Activated naive CD4-positive, alpha-beta T cell treated with anti-CD3 and anti-CD28 coated beads for 36 hours (primary cell): Measurements from ENCODE around the gene MPRIP. TPM values are rescaled to one million over a fixed set of nuclear protein-coding genes. Genes with fewer than 3 reads are reported as not detected.

Source experiments
- CTCF ChIA-PET: fragments of 350-600 bp; sonication (Branson Sonifier 250); formaldehyde crosslinking; loops from one replicate; lab custom pipeline; 2021; ENCODE audit warnings: antibody characterized with exemption; lab: Charles Lee
- DNase-seq: peaks from one replicate; pipeline ENCODE4 v3.0.0-alpha.2; 2020
- H3K27ac Mint-ChIP-seq: one replicate; pipeline ENCODE4 v1.8.0; 2021; ENCODE audit warnings: mild to moderate bottlenecking, mixed read lengths
- H3K27me3 Mint-ChIP-seq: one replicate; pipeline ENCODE4 v1.8.0; 2021; ENCODE audit warnings: low read depth, mixed read lengths
- H3K36me3 Mint-ChIP-seq: one replicate; pipeline ENCODE4 v1.8.0; 2021; ENCODE audit warnings: low read depth, mixed read lengths
- H3K4me1 Mint-ChIP-seq: one replicate; pipeline ENCODE4 v1.8.0; 2021; ENCODE audit warnings: low read depth, mixed read lengths
- H3K4me3 Mint-ChIP-seq: one replicate; pipeline ENCODE4 v1.8.0; 2021; ENCODE audit warnings: mild to moderate bottlenecking, moderate library complexity, mixed read lengths
- H3K9me3 Mint-ChIP-seq: one replicate; pipeline ENCODE4 v1.8.0; 2021; ENCODE audit warnings: mixed read lengths
- intact Hi-C: fragments of 100-400 bp; cut with micrococcal nuclease; formaldehyde crosslinking; loops from one replicate; pipeline ENCODE4 v1.15.1; 2023
- total RNA-seq, 2 experiments: library from RNA; stranded (reverse); gene quantifications; one replicate each; pipeline ENCODE4 v1.2.3, GENCODE V29; 2021

The MPRIP gene
- total RNA-seq, 2 experiments from 2014 or later = 125 TPM

GRCh38 chr17:17080181-17080631 lies 37.9 kb downstream of the MPRIP start:
- Mint-ChIP-seq H3K36me3 (peaks cover 12% of the 10 kb centered on the region), H3K9me3 (no peaks in the 10 kb centered on the region), H3K27ac (no peak overlapping the region), H3K4me3 (no peak overlapping the region), H3K27me3 (no peaks in the 10 kb centered on the region), H3K4me1 (peaks cover 7% of the 10 kb centered on the region)
- CTCF ChIA-PET = no interaction called here
- intact Hi-C loops = no loop called here
- DNase-seq = no peak

DNA sequence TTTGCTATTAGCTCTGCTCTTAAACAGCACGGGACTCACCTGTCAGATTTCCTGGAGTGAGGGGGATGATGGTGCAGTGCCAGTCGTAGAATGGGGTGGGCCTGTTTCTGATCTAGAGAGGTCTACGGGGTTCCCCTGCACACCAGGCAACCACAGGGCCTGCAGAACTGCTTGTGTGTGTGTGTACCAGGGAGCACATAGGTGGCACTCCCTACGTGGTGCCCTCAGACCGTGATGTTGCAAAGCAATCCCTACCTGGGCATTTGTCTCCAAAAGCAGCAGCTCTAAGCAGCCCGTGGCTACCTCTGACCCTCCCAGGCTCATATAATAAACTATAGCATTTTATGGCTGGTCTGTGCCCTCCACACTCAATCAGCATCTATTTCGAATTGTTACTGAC lies 38.5 kb downstream of the MPRIP start:
- no peaks in the 10 kb centered on the region for H3K27me3 Mint-ChIP-seq
- no peak overlapping the region for H3K27ac Mint-ChIP-seq
- H3K36me3 Mint-ChIP-seq = peaks cover 12% of the 10 kb centered on the region
- intact Hi-C loops = no loop called here
- H3K9me3 Mint-ChIP-seq = no peaks in the 10 kb centered on the region
- no peak for DNase-seq
- H3K4me3 Mint-ChIP-seq = no peak overlapping the region
- H3K4me1 Mint-ChIP-seq = peaks cover 2% of the 10 kb centered on the region
- CTCF ChIA-PET = no interaction called here

DNA sequence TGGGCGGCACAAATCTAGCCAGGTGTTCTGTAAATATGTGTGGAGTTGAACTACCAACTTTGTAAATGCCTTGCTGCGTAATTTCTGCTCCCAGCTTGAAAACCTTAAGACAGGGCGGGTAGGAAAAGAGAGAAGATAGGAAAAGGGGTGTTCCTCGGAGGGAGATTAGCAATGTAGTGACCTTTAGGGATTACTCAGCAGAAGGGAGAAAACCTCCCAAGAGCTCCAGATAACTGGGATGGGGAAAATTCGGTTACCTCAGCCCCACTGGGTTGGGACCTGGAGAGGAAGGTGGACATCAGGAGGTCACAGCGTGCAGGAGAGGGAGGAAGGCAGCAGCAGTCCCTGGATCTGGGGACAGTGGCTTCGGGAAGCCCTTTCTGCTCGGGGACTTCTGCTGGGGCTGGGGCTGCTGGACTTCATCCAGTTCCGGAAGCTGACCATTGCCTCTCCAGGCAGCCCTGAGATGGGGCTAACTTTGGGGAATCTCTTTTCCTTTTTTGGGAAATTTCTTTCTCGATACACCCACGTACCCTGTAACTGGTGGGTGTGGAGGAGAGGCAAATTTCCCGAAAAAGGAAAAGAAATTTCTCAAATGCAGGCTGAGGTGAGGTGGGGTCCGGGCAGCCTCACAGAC lies 39.2 kb downstream of the MPRIP start:
- Mint-ChIP-seq H3K4me3 (no peak overlapping the region), H3K4me1 (peaks cover 3% of the 10 kb centered on the region), H3K27ac (no peak overlapping the region), H3K9me3 (no peaks in the 10 kb centered on the region), H3K36me3 (peaks cover 12% of the 10 kb centered on the region), H3K27me3 (no peaks in the 10 kb centered on the region)
- CTCF ChIA-PET = no interaction called here
- intact Hi-C loops = no loop called here
- DNase-seq = no peak

DNA sequence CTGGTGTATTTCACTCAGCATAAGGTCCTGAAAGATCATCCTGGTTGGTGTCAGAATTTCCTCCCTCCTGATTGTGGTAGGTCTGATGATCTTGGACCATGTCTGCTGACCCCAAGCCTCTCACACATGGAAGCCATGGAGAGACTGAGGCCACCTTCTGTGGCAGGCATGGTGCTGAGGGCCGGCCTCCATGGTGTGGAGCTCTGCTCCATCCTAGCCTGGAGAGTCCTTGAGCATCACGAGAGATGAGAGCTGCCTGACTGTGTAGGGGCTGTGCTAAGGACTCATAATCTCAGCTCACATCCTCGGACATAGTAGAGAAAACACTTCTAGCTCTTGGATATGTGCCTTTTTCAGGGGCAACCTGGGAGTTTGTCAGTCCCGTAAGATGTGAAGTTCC lies 40.6 kb downstream of the MPRIP start:
- CTCF ChIA-PET = no interaction called here
- H3K36me3 Mint-ChIP-seq = peaks cover 6% of the 10 kb centered on the region
- intact Hi-C loops = no loop called here

GRCh38 chr17:17084317-17084835 lies 42.1 kb downstream of the MPRIP start:
- Mint-ChIP-seq H3K4me1 (peaks cover 20% of the 10 kb centered on the region), H3K27me3 (no peaks in the 10 kb centered on the region), H3K4me3 (no peak overlapping the region), H3K9me3 (no peaks in the 10 kb centered on the region), H3K36me3 (peaks cover 7% of the 10 kb centered on the region), H3K27ac (no peak overlapping the region)
- no peak for DNase-seq
- CTCF ChIA-PET = no interaction called here
- intact Hi-C loops = no loop called here

More for the DNA sequence above, 40.6 kb downstream of the MPRIP start:
- Mint-ChIP-seq H3K9me3 (no peaks in the 10 kb centered on the region), H3K27ac (no peak overlapping the region), H3K4me1 (peaks cover 6% of the 10 kb centered on the region), H3K4me3 (no peak overlapping the region), H3K27me3 (no peaks in the 10 kb centered on the region)
- no peak for DNase-seq

DNA sequence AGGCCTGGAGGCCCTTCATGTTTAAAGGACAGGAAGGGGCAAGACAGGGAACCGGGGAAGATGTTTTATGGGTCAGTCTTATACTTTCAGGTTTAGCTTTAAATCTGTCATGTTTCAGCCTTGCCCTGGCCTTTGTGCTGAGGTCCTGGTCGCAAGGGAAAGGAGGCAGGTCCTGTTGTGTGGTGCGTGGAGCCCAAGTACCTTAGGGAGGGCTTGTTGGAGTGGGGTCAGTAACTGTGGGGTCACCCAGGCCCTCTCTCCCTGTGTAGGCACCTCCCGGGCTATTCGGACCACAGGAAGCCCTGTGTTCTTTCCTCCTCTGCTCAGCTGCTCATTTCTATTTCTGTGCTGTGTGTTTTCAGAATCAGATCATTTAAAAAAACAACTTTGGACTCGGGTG lies 42.7 kb downstream of the MPRIP start:
- no peaks in the 10 kb centered on the region for H3K9me3 Mint-ChIP-seq
- intact Hi-C loops = loop anchor here (5.0 kb wide), 1 partner anchor 43 kb away; the partner anchor contains the start of gene MPRIP
- no peaks in the 10 kb centered on the region for H3K27me3 Mint-ChIP-seq
- H3K27ac Mint-ChIP-seq = no peak overlapping the region
- H3K4me1 Mint-ChIP-seq = peaks cover 26% of the 10 kb centered on the region
- peaks cover 10% of the 10 kb centered on the region for H3K36me3 Mint-ChIP-seq
- no peak for DNase-seq
- CTCF ChIA-PET = no interaction called here
- H3K4me3 Mint-ChIP-seq = no peak overlapping the region

DNA sequence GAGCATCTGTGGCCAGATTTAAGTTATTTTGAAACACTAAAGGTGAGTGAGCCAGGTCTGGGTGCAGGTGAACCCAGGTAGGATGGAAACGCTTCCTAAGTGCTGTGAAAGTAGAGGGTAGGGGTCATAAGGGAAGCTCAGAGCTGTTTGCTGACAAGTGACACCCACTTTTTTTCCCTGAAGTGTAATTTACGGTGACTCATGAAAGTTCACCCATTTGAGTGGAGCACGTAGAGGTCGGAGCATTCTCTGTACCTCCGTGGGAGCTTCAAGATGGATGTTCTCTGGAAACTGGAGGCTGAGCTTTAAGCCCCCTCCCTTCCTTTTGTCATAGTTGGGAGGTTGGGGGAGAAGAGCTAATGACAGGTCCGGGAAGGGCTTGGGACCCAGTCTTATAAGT lies 44.3 kb downstream of the MPRIP start:
- Mint-ChIP-seq H3K4me3 (no peak overlapping the region), H3K4me1 (peaks cover 29% of the 10 kb centered on the region), H3K36me3 (peaks cover 10% of the 10 kb centered on the region), H3K27ac (no peak overlapping the region), H3K27me3 (no peaks in the 10 kb centered on the region), H3K9me3 (no peaks in the 10 kb centered on the region)
- DNase-seq = no peak
- CTCF ChIA-PET = interaction anchor here (1.2 kb wide), 1 partner anchor 96 kb away, joined by 3 read pairs; no protein-coding TSS in a partner anchor
- intact Hi-C loops = loop anchor here (5.0 kb wide), 1 partner anchor 44 kb away; the partner anchor contains the start of gene MPRIP

GRCh38 chr17:17087424-17088015 lies 45.3 kb downstream of the MPRIP start:
- Mint-ChIP-seq H3K27me3 (no peaks in the 10 kb centered on the region), H3K4me1 (peaks cover 29% of the 10 kb centered on the region), H3K36me3 (peaks cover 9% of the 10 kb centered on the region), H3K9me3 (no peaks in the 10 kb centered on the region), H3K27ac (no peak overlapping the region), H3K4me3 (no peak overlapping the region)
- CTCF ChIA-PET = no interaction called here
- intact Hi-C loops = loop anchor here (5.0 kb wide), 1 partner anchor 45 kb away; the partner anchor contains the start of gene MPRIP
- no peak for DNase-seq

- DNase-seq = no peak
- H3K36me3 Mint-ChIP-seq = peaks cover 8% of the 10 kb centered on the region
- no peak overlapping the region for H3K27ac Mint-ChIP-seq
- peaks cover 29% of the 10 kb centered on the region for H3K4me1 Mint-ChIP-seq
- CTCF ChIA-PET = interaction anchor here (0.6 kb wide), 1 partner anchor 867 kb away, joined by 3 read pairs; no protein-coding TSS in a partner anchor
- no peaks in the 10 kb centered on the region for H3K27me3 Mint-ChIP-seq
- intact Hi-C loops = loop anchor here (5.0 kb wide), 1 partner anchor 46 kb away; the partner anchor contains the start of gene MPRIP
- H3K9me3 Mint-ChIP-seq = no peaks in the 10 kb centered on the region
- H3K4me3 Mint-ChIP-seq = no peak overlapping the region
Observed at GRCh38 chr17:17088086-17088485, 45.8 kb downstream of the MPRIP start.

GRCh38 chr17:17088541-17089525 lies 46.6 kb downstream of the MPRIP start:
- Mint-ChIP-seq H3K4me1 (peaks cover 29% of the 10 kb centered on the region), H3K27ac (peak overlapping the region; percentile 54), H3K36me3 (peaks cover 8% of the 10 kb centered on the region), H3K27me3 (no peaks in the 10 kb centered on the region), H3K4me3 (no peak overlapping the region), H3K9me3 (no peaks in the 10 kb centered on the region)
- DNase-seq = peak; percentile 42
- intact Hi-C loops = loop anchor here (5.0 kb wide), 1 partner anchor 47 kb away; the partner anchor contains the start of gene MPRIP
- CTCF ChIA-PET = interaction anchor here (0.6 kb wide), 1 partner anchor 867 kb away, joined by 3 read pairs; no protein-coding TSS in a partner anchor

- Mint-ChIP-seq H3K9me3 (no peaks in the 10 kb centered on the region), H3K27me3 (no peaks in the 10 kb centered on the region), H3K4me3 (no peak overlapping the region), H3K4me1 (peaks cover 30% of the 10 kb centered on the region), H3K36me3 (peaks cover 8% of the 10 kb centered on the region), H3K27ac (peak overlapping the region; percentile 54)
- intact Hi-C loops = loop anchor here (5.0 kb wide), 1 partner anchor 48 kb away; the partner anchor contains the start of gene MPRIP
- no peak for DNase-seq
- CTCF ChIA-PET = no interaction called here
Observed at GRCh38 chr17:17089796-17090641, 47.8 kb downstream of the MPRIP start.
